Measurements from ENCODE around the gene CHD9NB. TPM values are rescaled to one million over a fixed set of nuclear protein-coding genes. Genes with fewer than 3 reads are reported as not detected.
A peak's percentile ranks its signal among the peaks of the same experiment; 100 is the strongest.

CHD9NB gene
- polyA plus RNA-seq, 1 of the 3 experiments (the other 2 are of a cell fraction): 2.7 TPM

- Histone ChIP-seq H3K27me3 (ENCODE audit: insufficient read depth) (no peaks in the 10 kb centered on the region), H3K4me3 (ENCODE audit: low read depth in 2 of 2, low read length in 1 of 2) (peak overlapping the region in 1 of 2 experiments; percentile 37; a peak in 1 of 4 replicates), H3K9ac (peak overlapping the region; percentile 6; the same call in 1 of the 2 replicates), H3K36me3 (replicated peaks in 1 of 2; ENCODE audit: control insufficient read depth in 1 of 2, insufficient read depth in 2 of 2, low read length in 1 of 2) (no peaks in the 10 kb centered on the region), H2AFZ (ENCODE audit: low read depth) (no peak overlapping the region), H3K27ac (ENCODE audit: low read depth in 2 of 2, low read length in 1 of 2) (peak overlapping the region; percentile 98 to 100), H4K20me1 (ENCODE audit: insufficient read depth) (no peaks in the 10 kb centered on the region), H3K4me1 (ENCODE audit: control insufficient read depth in 1 of 2, insufficient read depth in 2 of 2, low read depth in 1 of 2, low read length in 1 of 2) (peaks cover 33 to 42% of the 10 kb centered on the region in 2 experiments), H3K4me2 (peak overlapping the region; percentile 85), H3F3A (replicated peaks; ENCODE audit: insufficient read depth) (peaks cover 19% of the 10 kb centered on the region), H3K9me2 (no peaks in the 10 kb centered on the region), H3K9me3 (no peaks in the 10 kb centered on the region), H3K79me2 (ENCODE audit: insufficient read depth) (peaks cover 40% of the 10 kb centered on the region)
- ChIA-PET POLR2A (interaction anchor here (0.7 to 1.1 kb wide), 2 partner anchors 8 to 12 kb away, joined by 3 to 7 read pairs; no protein-coding TSS in a partner anchor), CTCF (interaction anchor here (0.9 to 2.3 kb wide), 4 partner anchors 20 to 38 kb away, joined by 3 to 11 read pairs (median 3); partner anchors contain the start of gene CHD9)
- peak; percentile 34 for DNase-seq
- no peak for TF ChIP-seq ZBTB33 (IDR thresholded peaks at IDR 0.05; ENCODE audit: borderline replicate concordance, low read depth)
- TF ChIP-seq NFIC (IDR thresholded peaks at IDR 0.05; ENCODE audit: borderline replicate concordance): no peak
- no peak for TF ChIP-seq POLR2AphosphoS5 (IDR thresholded peaks at IDR 0.05; ENCODE audit: low read depth, low read length)
- TF ChIP-seq EP300 (IDR thresholded peaks at IDR 0.05; ENCODE audit: borderline replicate concordance in 1 of 2, low read depth in 1 of 2, low read length in 1 of 2): no peak
- no peak for TF ChIP-seq SIN3A (IDR thresholded peaks at IDR 0.05; ENCODE audit: borderline replicate concordance, low read depth, low read length)
- TF ChIP-seq SMC3 (IDR thresholded peaks at IDR 0.05; ENCODE audit: low read depth, low read length): no peak
- no peak for TF ChIP-seq IRF3 (IDR thresholded peaks at IDR 0.05; ENCODE audit: low read depth, low read length)
- no peak for TF ChIP-seq CHD2 (IDR thresholded peaks at IDR 0.05; ENCODE audit: low read length, partially characterized antibody)
- TF ChIP-seq MAX (IDR thresholded peaks at IDR 0.05; ENCODE audit: low read depth): no peak
- TF ChIP-seq GABPA (IDR thresholded peaks at IDR 0.05; ENCODE audit: low read depth): no peak
- no peak for TF ChIP-seq RCOR1 (IDR thresholded peaks at IDR 0.05; ENCODE audit: low read length)
- no peak for TF ChIP-seq CTCF (IDR thresholded peaks at IDR 0.05)
- no peak for TF ChIP-seq TAF1 (IDR thresholded peaks at IDR 0.05; ENCODE audit: borderline replicate concordance, low read depth, low read length)
- no peak for TF ChIP-seq PBX3 (IDR thresholded peaks at IDR 0.05)
- no peak for TF ChIP-seq RXRA (IDR thresholded peaks at IDR 0.05; ENCODE audit: borderline replicate concordance, low read depth)
- TF ChIP-seq RFX5 (IDR thresholded peaks at IDR 0.05; ENCODE audit: low read length): no peak
- no peak for TF ChIP-seq ELF1 (IDR thresholded peaks at IDR 0.05)
- TF ChIP-seq EZH2phosphoT487 (IDR thresholded peaks at IDR 0.05; ENCODE audit: borderline replicate concordance, low read depth): no peak
- 52% methylated on average over 2 of the region's 2 CpGs for WGBS (ENCODE audit: low lambda C conversion rate)
Measured at GRCh38 chr16:53092284-53092683, 39.6 kb upstream of the CHD9NB start.
